IMR-90 (cell line): Measurements from ENCODE around the gene PLEKHJ1. TPM values are rescaled to one million over a fixed set of nuclear protein-coding genes. Genes with fewer than 3 reads are reported as not detected.

Experiments used
- ATAC-seq: fragments of 200-7000 bp; cut with Tn5 transposase; 2 replicates; pipeline ENCODE4 v1.9.1; 2020; ENCODE audit warnings: low read depth, mild to moderate bottlenecking, moderate library complexity
- BruUV-seq: library from RNA; stranded (reverse); fragments of 400-500 nt; replicated peaks from 2 replicates; lab custom pipeline; 2021; lab: Mats Ljungman, UMichigan
- CTCF ChIA-PET: fragments of 300-600 bp; formaldehyde crosslinking; extraction: SDS; loops from one replicate; lab custom pipeline; 2021; ENCODE audit warnings: antibody characterized with exemption; lab: Yijun Ruan, JAX
- POLR2A ChIA-PET: fragments of 300-600 bp; sonication (Branson Sonifier 250); formaldehyde crosslinking; loops from one replicate; lab custom pipeline; 2022; ENCODE audit warnings: antibody characterized with exemption; ENCODE audit not compliant: unreplicated experiment; lab: Charles Lee
- DNase-seq: peaks from one replicate; pipeline ENCODE4 v3.0.0; 2013
- H2AFZ ChIP-seq: replicated peaks from 2 replicates; pipeline ENCODE3; 2013; ENCODE audit warnings: low read length, mild to moderate bottlenecking; ENCODE audit not compliant: poor library complexity
- H2AK5ac ChIP-seq: 2 replicates; pipeline ENCODE4 v1.6.1; 2013; ENCODE audit warnings: low read depth, low read length, inconsistent platforms
- H2AK9ac ChIP-seq: replicated peaks from 2 replicates; pipeline ENCODE3; 2013; ENCODE audit warnings: mild to moderate bottlenecking, low read depth, low read length, moderate library complexity; ENCODE audit not compliant: poor library complexity
- H2BK120ac ChIP-seq: 2 replicates; pipeline ENCODE4 v1.6.1; 2013; ENCODE audit warnings: low read depth, low read length, inconsistent platforms
- H2BK15ac ChIP-seq: 3 replicates; pipeline ENCODE4 v1.6.1; 2013; ENCODE audit warnings: low read depth, low read length, inconsistent platforms
- H2BK20ac ChIP-seq: 2 replicates; pipeline ENCODE4 v1.6.1; 2013; ENCODE audit warnings: low read depth, mild to moderate bottlenecking, inconsistent platforms, low read length, moderate library complexity
- H2BK5ac ChIP-seq: 2 replicates; pipeline ENCODE4 v1.6.1; 2013; ENCODE audit warnings: mild to moderate bottlenecking, low read depth, low read length, inconsistent platforms; ENCODE audit not compliant: poor library complexity, severe bottlenecking
- H3K14ac ChIP-seq: replicated peaks from 2 replicates; pipeline ENCODE4 v1.6.1; 2013; ENCODE audit warnings: low read depth, low read length, inconsistent platforms
- H3K18ac ChIP-seq: 2 replicates; pipeline ENCODE4 v1.6.1; 2013; ENCODE audit warnings: low read depth, low read length, control low read depth
- H3K23ac ChIP-seq: 2 replicates; pipeline ENCODE4 v1.6.1; 2013; ENCODE audit warnings: low read depth, low read length, inconsistent platforms
- H3K27ac ChIP-seq: 2 replicates; pipeline ENCODE4 v1.5.1; 2013; ENCODE audit warnings: mild to moderate bottlenecking, control low read depth, low read length; ENCODE audit not compliant: insufficient read depth
- H3K27me3 ChIP-seq: 2 replicates; pipeline ENCODE4 v1.6.1; 2013; ENCODE audit warnings: low read length; ENCODE audit not compliant: control insufficient read depth, insufficient read depth
- H3K36me3 ChIP-seq: 2 replicates; pipeline ENCODE4 v1.6.1; 2013; ENCODE audit warnings: low read length, mixed read lengths; ENCODE audit not compliant: control insufficient read depth, insufficient read depth
- H3K4ac ChIP-seq: 2 replicates; pipeline ENCODE4 v1.6.1; 2013; ENCODE audit warnings: low read depth, low read length, inconsistent platforms
- H3K4me1 ChIP-seq: 2 replicates; pipeline ENCODE4 v1.6.1; 2013; ENCODE audit warnings: low read length, mixed read lengths; ENCODE audit not compliant: control insufficient read depth, insufficient read depth
- H3K4me2 ChIP-seq: 2 replicates; pipeline ENCODE4 v1.6.1; 2013; ENCODE audit warnings: low read depth, mild to moderate bottlenecking, control low read depth, low read length, moderate library complexity
- H3K4me3 ChIP-seq: 2 replicates; pipeline ENCODE4 v1.5.1; 2013; ENCODE audit warnings: low read depth, mild to moderate bottlenecking, control low read depth, low read length, moderate library complexity; ENCODE audit not compliant: insufficient read depth
- H3K56ac ChIP-seq: 2 replicates; pipeline ENCODE4 v1.6.1; 2013; ENCODE audit warnings: low read length, inconsistent platforms; ENCODE audit not compliant: insufficient read depth; ENCODE audit errors: extremely low read depth
- H3K79me1 ChIP-seq, 2 experiments: 2 replicates each; pipeline ENCODE4 v1.6.1; 2013; ENCODE audit warnings: low read length in 2 of 2, inconsistent platforms in 1 of 2, low read depth in 1 of 2
- H3K9ac ChIP-seq: 2 replicates; pipeline ENCODE4 v1.6.1; 2013; ENCODE audit warnings: low read depth, low read length, control low read depth
- H3K9me1 ChIP-seq: 2 replicates; pipeline ENCODE4 v1.6.1; 2013; ENCODE audit warnings: low read length, inconsistent platforms; ENCODE audit not compliant: insufficient read depth
- H3K9me3 ChIP-seq: 2 replicates; pipeline ENCODE4 v1.6.1; 2013; ENCODE audit warnings: low read length; ENCODE audit not compliant: control insufficient read depth, insufficient read depth
- H4K20me1 ChIP-seq: 2 replicates; pipeline ENCODE4 v1.6.1; 2013; ENCODE audit warnings: low read length, inconsistent platforms; ENCODE audit not compliant: insufficient read depth
- H4K5ac ChIP-seq: 2 replicates; pipeline ENCODE4 v1.6.1; 2013; ENCODE audit warnings: mild to moderate bottlenecking, low read depth, low read length, control low read depth
- H4K8ac ChIP-seq, 2 experiments: 2 replicates each; pipeline ENCODE4 v1.6.1; 2013; ENCODE audit warnings: low read depth in 2 of 2, low read length in 2 of 2, control low read depth in 1 of 2, inconsistent platforms in 1 of 2
- H4K91ac ChIP-seq: 2 replicates; pipeline ENCODE4 v1.6.1; 2013; ENCODE audit warnings: low read depth, low read length, inconsistent platforms; ENCODE audit not compliant: insufficient read depth
- BHLHE40 ChIP-seq: fragments of 150-350 bp; IDR thresholded peaks from 2 replicates; pipeline ENCODE4 v1.6.1; 2016; ENCODE audit warnings: mild to moderate bottlenecking, low read depth, low read length
- CHD1 ChIP-seq: IDR thresholded peaks from 2 replicates; pipeline ENCODE4 v1.6.1; 2012; ENCODE audit warnings: low read depth, low read length, improper control_type of control experiment
- FOS ChIP-seq: fragments of 150-350 bp; IDR thresholded peaks from 2 replicates; pipeline ENCODE4 v1.6.1; 2016; ENCODE audit warnings: low read depth, low read length
- MAFK ChIP-seq: IDR thresholded peaks from 2 replicates; pipeline ENCODE4 v1.6.1; 2012; ENCODE audit warnings: low read depth, low read length, improper control_type of control experiment
- MXI1 ChIP-seq: IDR thresholded peaks from 2 replicates; pipeline ENCODE4 v1.6.1; 2012; ENCODE audit warnings: low read depth, mild to moderate bottlenecking, low read length, moderate library complexity, borderline replicate concordance
- NFE2L2 ChIP-seq: fragments of 150-350 bp; IDR thresholded peaks from 2 replicates; pipeline ENCODE4 v1.6.1; 2016; ENCODE audit warnings: low read depth, mild to moderate bottlenecking, low read length
- POLR2A ChIP-seq: IDR thresholded peaks from 2 replicates; pipeline ENCODE4 v1.6.1; 2012; ENCODE audit warnings: mild to moderate bottlenecking, low read depth, low read length
- RAD21 ChIP-seq: IDR thresholded peaks from 2 replicates; pipeline ENCODE4 v1.6.1; 2012; ENCODE audit warnings: low read length, improper control_type of control experiment
- RCOR1 ChIP-seq: IDR thresholded peaks from 2 replicates; pipeline ENCODE4 v1.6.1; 2012; ENCODE audit warnings: mild to moderate bottlenecking, low read length, improper control_type of control experiment; ENCODE audit not compliant: insufficient replicate concordance
- RFX5 ChIP-seq: IDR thresholded peaks from 2 replicates; pipeline ENCODE4 v1.8.0; 2012; ENCODE audit warnings: low read depth, mild to moderate bottlenecking, low read length, moderate library complexity
- WGBS, 2 experiments: methylation state at CpG; one replicate each; pipeline versions ENCODE4 v1.1.5 to v1.1.7; 2013; ENCODE audit warnings: missing lambda C conversion rate in 2 of 2; ENCODE audit not compliant: insufficient read length in 1 of 2; ENCODE audit errors: extremely low coverage in 2 of 2; 5-methylcytosine and 5-hydroxymethylcytosine counted together
- dilution Hi-C: fragments of 300-500 bp; cut with HindIII; formaldehyde crosslinking; loops from one replicate; pipeline ENCODE4 v1.14.3; 2018; ENCODE audit warnings: low sequenced_read_pairs; ENCODE audit not compliant: unreplicated experiment
- in situ Hi-C: fragments of 300-500 bp; cut with MboI; formaldehyde crosslinking; loops from 3 replicates; pipeline ENCODE4 v1.14.3; 2019; ENCODE audit warnings: low sequenced_read_pairs, inconsistent platforms, mixed read lengths
- intact Hi-C: fragments of 100-400 bp; cut with micrococcal nuclease; formaldehyde crosslinking; loops from 2 replicates; pipeline ENCODE4 v1.10.0; 2022
- polyA plus RNA-seq, 3 experiments: library from polyadenylated mRNA; depleted of rRNA; stranded (reverse); fragments of >200 nt; gene quantifications; 2 replicates each; pipeline ENCODE4 v1.2.3, GENCODE V29; 2012; ENCODE audit warnings: low replicate concordance in 1 of 3
- total RNA-seq: library from RNA; depleted of rRNA; stranded (reverse); fragments of >200 nt; gene quantifications from 2 replicates; pipeline ENCODE4 v1.2.3, GENCODE V29; 2012
- TF ChIP-seq, protein P1 (sequence below): conservative IDR thresholded peaks from 2 replicates; pipeline ENCODE4 v1.5.1; 2012; ENCODE audit warnings: mild to moderate bottlenecking, low read depth, low read length, improper control_type of control experiment
- TF ChIP-seq, protein P2 (sequence below): fragments of 150-350 bp; IDR thresholded peaks from 2 replicates; pipeline ENCODE4 v1.6.1; 2016; ENCODE audit warnings: low read depth, mild to moderate bottlenecking, low read length, moderate library complexity, borderline replicate concordance
- TF ChIP-seq, protein P3 (sequence below): fragments of 150-350 bp; IDR thresholded peaks from 2 replicates; pipeline ENCODE4 v1.6.1; 2017; ENCODE audit warnings: mild to moderate bottlenecking, antibody characterized with exemption, low read length, low read depth

Gene PLEKHJ1
- total and polyA plus RNA-seq, 2 of the 4 experiments (the other 2 are of a cell fraction) = 31.7 to 62.8 TPM

DNA sequence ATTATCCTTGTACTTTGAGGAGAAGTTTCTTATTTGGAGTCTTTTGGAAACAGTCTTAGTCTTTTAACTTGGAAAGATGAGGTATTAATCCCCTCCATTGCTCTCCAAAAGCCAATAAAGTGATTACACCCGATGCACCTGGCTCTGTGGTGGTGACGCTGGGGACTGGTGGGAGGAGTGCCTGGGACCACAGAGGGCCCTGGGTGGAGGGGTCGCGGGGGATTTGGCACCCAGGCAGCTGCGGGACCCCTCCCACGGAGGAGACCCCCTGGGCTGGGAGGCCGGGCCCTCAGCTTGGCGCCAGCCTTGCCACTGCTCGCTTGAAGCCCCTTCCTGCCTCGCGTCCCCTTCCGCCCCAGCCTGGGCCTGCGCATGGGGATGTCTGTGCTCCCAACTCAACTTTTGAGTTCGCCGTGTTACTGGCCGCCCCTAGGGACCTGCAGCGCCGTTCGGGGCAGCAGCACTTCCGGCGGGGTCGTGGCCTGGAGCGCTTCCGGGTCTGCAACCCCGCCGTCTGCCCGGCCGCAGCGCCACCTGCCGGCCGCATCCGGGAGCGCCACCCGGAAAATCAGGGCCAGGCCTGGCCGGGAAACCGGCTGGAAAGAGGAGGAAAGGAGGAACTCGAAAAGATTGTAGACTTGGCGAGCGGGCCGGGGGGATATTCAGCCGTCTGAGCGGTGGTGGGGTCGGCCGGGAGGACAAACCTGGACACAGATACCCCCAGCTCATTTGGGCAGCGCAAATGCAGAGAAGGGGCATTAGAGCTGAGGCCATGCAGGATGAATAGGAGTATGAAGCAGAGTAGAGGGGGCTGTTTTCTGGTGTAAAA is 37.4 kb upstream of the PLEKHJ1 start:
- intact Hi-C loops = loop anchor here (1.0 to 5.0 kb wide), 2 partner anchors 37 to 116 kb away; partner anchors contain the start of genes PLEKHJ1 and SF3A2
- Histone ChIP-seq H4K8ac (peak overlapping the region in 1 of 2 experiments; percentile 60; a peak in 2 of 4 replicates), H2AFZ (peak overlapping the region; percentile 62), H2AK5ac (peak overlapping the region; percentile 27; the same call in 1 of the 2 replicates), H2AK9ac (peak overlapping the region; percentile 69), H3K79me1 (peaks cover 7 to 44% of the 10 kb centered on the region in 2 experiments), H3K9me1 (no peaks in the 10 kb centered on the region; the same call in 1 of the 2 replicates), H3K14ac (no peak overlapping the region), H3K56ac (no peak overlapping the region), H3K4me2 (peak overlapping the region; percentile 67; the same call in 1 of the 2 replicates), H3K18ac (no peak overlapping the region), H3K9me3 (no peaks in the 10 kb centered on the region), H2BK15ac (no peak overlapping the region), H2BK120ac (no peak overlapping the region), H3K23ac (no peak overlapping the region), H3K9ac (0 out of 2 replicates have a peak overlapping the region, but pooled peaks have one; percentile 20), H3K27me3 (no peaks in the 10 kb centered on the region), H3K4me1 (peaks cover 14% of the 10 kb centered on the region), H3K4me3 (no peak overlapping the region), H3K36me3 (peaks cover 34% of the 10 kb centered on the region), H4K91ac (no peak overlapping the region), H2BK5ac (no peak overlapping the region), H2BK20ac (no peak overlapping the region), H3K27ac (peak overlapping the region; percentile 16; the same call in 1 of the 2 replicates), H4K20me1 (peaks cover 78% of the 10 kb centered on the region), H4K5ac (no peak overlapping the region), H3K4ac (no peak overlapping the region; the same call in 1 of the 2 replicates)
- 11% methylated on average over 16 of the region's 45 CpGs; no CpG with 5 or more reads in 1 of the 2 experiments for WGBS, 2 experiments
- CTCF ChIA-PET = no interaction called here
- POLR2A ChIA-PET = interaction anchor here (0.6 kb wide), 1 partner anchor 226 kb away, joined by 6 read pairs; no protein-coding TSS in a partner anchor
- in situ Hi-C loops = loop anchor here (10.0 kb wide), 1 partner anchor 341 kb away; no protein-coding TSS in a partner anchor
- ATAC-seq (peak; percentile 5), DNase-seq (peak; percentile 52)
- BruUV-seq = no TSS peak
- dilution Hi-C loops = no loop called here
- TF ChIP-seq MAFK (no peak), RAD21 (peak; percentile 60), RCOR1 (no peak), NFE2L2 (no peak), FOS (no peak), MXI1 (no peak), CHD1 (no peak), BHLHE40 (no peak), RFX5 (no peak), POLR2A (no peak)
- TF ChIP-seq, protein P1, sequence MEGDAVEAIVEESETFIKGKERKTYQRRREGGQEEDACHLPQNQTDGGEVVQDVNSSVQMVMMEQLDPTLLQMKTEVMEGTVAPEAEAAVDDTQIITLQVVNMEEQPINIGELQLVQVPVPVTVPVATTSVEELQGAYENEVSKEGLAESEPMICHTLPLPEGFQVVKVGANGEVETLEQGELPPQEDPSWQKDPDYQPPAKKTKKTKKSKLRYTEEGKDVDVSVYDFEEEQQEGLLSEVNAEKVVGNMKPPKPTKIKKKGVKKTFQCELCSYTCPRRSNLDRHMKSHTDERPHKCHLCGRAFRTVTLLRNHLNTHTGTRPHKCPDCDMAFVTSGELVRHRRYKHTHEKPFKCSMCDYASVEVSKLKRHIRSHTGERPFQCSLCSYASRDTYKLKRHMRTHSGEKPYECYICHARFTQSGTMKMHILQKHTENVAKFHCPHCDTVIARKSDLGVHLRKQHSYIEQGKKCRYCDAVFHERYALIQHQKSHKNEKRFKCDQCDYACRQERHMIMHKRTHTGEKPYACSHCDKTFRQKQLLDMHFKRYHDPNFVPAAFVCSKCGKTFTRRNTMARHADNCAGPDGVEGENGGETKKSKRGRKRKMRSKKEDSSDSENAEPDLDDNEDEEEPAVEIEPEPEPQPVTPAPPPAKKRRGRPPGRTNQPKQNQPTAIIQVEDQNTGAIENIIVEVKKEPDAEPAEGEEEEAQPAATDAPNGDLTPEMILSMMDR = peak; percentile 88
- TF ChIP-seq, protein P2, sequence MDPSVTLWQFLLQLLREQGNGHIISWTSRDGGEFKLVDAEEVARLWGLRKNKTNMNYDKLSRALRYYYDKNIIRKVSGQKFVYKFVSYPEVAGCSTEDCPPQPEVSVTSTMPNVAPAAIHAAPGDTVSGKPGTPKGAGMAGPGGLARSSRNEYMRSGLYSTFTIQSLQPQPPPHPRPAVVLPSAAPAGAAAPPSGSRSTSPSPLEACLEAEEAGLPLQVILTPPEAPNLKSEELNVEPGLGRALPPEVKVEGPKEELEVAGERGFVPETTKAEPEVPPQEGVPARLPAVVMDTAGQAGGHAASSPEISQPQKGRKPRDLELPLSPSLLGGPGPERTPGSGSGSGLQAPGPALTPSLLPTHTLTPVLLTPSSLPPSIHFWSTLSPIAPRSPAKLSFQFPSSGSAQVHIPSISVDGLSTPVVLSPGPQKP = 0 out of 2 replicates have a peak, but pooled peaks have one; percentile 15
- TF ChIP-seq, protein P3, sequence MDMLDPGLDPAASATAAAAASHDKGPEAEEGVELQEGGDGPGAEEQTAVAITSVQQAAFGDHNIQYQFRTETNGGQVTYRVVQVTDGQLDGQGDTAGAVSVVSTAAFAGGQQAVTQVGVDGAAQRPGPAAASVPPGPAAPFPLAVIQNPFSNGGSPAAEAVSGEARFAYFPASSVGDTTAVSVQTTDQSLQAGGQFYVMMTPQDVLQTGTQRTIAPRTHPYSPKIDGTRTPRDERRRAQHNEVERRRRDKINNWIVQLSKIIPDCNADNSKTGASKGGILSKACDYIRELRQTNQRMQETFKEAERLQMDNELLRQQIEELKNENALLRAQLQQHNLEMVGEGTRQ = no peak
